GM18873 (cell line): ENCODE results near the gene EPHB1.

ENCODE experiments used
- ATAC-seq: cut with Tn5 transposase; IDR thresholded peaks from one replicate; pipeline ENCODE4 v1.9.1; 2021; ENCODE audit warnings: mild to moderate bottlenecking, moderate library complexity, moderate number of reproducible peaks; ENCODE audit not compliant: unreplicated experiment, low FRiP score

The EPHB1 gene

DNA sequence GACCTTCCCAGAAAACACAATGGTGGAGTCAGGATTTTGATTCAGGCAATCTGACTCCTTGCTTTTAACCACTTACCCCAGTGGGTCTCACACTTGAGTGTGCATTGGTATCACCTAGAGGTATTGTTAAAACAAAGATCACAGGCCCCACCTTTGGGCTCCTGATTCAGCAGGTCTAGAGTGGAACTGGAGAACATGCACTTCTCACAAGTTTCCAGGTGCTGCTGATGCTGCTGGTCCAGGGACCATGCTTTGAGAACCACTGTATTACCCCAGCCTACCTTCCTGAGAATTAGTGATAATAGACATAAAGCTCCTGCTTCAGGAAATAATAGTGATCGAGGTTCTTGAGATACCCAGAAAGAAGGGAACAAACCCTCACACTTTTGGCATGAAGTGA is 466.9 kb downstream of the EPHB1 start:
- no peak for ATAC-seq

GRCh38 chr3:135262441-135262840 is 467.4 kb downstream of the EPHB1 start:
- ATAC-seq = no peak

- ATAC-seq = no peak
These were observed 468.3 kb downstream of the EPHB1 start for GRCh38 chr3:135263331-135263730.

DNA sequence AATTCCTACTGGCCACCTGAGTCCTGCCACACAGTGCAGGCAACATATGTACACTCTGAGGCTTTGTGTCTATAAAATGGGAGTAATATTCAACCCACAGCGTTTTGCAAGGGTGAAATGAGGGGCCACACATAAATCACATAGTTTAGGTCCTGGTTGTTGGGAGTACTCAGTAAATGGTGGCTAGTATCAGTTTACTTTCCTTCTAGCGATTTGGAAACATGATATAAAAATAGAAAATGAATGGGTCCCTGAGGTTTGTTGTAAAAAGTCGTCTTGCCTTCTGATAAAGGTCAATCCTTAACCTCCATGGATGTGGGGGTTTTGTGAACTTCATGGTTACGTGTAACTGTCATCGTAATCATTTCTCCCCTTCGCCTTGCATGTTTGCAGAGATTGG is 472.4 kb downstream of the EPHB1 start:
- ATAC-seq = no peak

- no peak for ATAC-seq
These were observed 474.0 kb downstream of the EPHB1 start for GRCh38 chr3:135268941-135269532.

GRCh38 chr3:135271177-135272025 is 476.3 kb downstream of the EPHB1 start:
- ATAC-seq = no peak

DNA sequence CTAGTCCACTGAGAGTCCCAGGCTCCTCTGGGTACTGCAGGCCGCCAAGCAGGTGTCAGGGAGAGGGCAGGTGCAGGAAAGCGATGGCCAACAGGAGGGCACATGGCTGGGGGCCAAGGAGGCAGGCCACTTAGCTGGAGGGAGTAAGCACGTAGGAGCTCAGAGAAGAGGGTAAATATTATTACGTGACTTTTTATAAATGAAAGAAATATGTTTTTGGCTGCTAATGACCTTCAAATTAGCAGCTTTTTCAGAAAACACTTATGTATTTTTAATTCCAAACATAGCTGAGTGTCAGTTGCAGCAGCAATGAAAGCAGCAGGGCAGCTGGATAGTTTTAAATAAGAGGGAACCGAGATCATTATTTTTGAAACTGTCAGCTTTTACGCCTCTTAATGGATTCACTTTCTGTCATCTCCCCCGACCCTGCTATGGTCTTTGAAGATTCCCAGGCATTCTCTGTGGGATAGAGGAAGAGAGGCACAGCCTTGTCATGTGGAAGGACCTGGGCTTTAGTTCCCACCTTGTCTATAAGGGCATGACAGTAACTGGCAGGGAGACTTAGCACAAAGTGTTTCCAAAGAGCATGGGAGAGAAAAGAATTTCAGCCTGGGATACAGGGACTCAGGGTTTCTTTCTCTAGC is 477.1 kb downstream of the EPHB1 start:
- ATAC-seq = no peak

GRCh38 chr3:135292162-135292561 is 497.1 kb downstream of the EPHB1 start:
- no peak for ATAC-seq

DNA sequence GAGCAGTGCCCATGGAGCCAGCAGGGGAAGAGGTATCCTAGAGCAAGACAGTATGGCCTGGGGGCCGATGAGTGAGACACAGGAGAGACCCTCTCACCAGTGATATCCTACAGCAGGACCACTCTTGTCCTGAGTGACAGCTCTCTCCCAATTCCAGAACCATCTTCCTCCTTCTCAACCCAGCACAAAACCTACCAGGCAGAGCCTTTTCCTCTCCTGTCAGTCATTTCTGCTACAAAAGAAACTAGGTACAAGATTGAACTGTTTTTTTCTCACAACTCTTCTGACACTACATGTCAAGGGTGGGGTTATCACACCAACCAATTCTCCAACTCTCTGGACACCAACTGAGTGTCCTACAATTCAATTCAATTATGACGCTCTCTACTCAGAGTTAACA is 506.6 kb downstream of the EPHB1 start:
- no peak for ATAC-seq

GRCh38 chr3:135304378-135304777 is 509.3 kb downstream of the EPHB1 start:
- ATAC-seq = no peak
